ENCODE measurements around the gene LIMS1. TPM values are rescaled to one million over a fixed set of nuclear protein-coding genes. Genes with fewer than 3 reads are reported as not detected.
A peak's percentile ranks its signal among the peaks of the same experiment; 100 is the strongest.
"Not testable (repeated sequence)": the region's sequence is repeated elsewhere in the genome, so short reads cannot be mapped to it uniquely, and the experiment has no call there.

The LIMS1 gene
- total and polyA plus RNA-seq, 2 donors from 2014 or later = 14.4 to 65.1 TPM

GRCh38 chr2:108637304-108637669, 103.0 kb downstream of the LIMS1 start:
- Histone ChIP-seq H3K4me1 (ENCODE audit: control insufficient read depth in 2 of 3, insufficient read depth in 2 of 3, low read depth in 1 of 3, low read length in 3 of 3) (peaks cover 4 to 24% (median 6%) of the 10 kb centered on the region in 3 donors), H3K4me3 (ENCODE audit: low read length in 3 of 3) (no peak overlapping the region), H3K27ac (ENCODE audit: low read depth in 2 of 2, low read length in 2 of 2) (peak overlapping the region in 1 of 2 donors; percentile 32), H3K27me3 (ENCODE audit: control insufficient read depth, insufficient read depth, low read length) (no peaks in the 10 kb centered on the region), H3K9me3 (ENCODE audit: control insufficient read depth in 2 of 3, insufficient read depth in 1 of 3, low read length in 3 of 3) (no peaks in the 10 kb centered on the region), H3K36me3 (ENCODE audit: control insufficient read depth in 2 of 3, insufficient read depth in 3 of 3, low read length in 3 of 3) (no peaks in the 10 kb centered on the region), H3K9ac (ENCODE audit: low read length in 3 of 3) (no peak overlapping the region)
- no peak for TF ChIP-seq CTCF (IDR thresholded peaks at IDR 0.05; ENCODE audit: borderline replicate concordance, extremely low read depth, insufficient read depth)
- intact Hi-C loops (cut with DNase I) = no loop called here
- FAIRE-seq (no peak), DNase-seq (peak in 1 of 5 donors; percentile 57)

DNA sequence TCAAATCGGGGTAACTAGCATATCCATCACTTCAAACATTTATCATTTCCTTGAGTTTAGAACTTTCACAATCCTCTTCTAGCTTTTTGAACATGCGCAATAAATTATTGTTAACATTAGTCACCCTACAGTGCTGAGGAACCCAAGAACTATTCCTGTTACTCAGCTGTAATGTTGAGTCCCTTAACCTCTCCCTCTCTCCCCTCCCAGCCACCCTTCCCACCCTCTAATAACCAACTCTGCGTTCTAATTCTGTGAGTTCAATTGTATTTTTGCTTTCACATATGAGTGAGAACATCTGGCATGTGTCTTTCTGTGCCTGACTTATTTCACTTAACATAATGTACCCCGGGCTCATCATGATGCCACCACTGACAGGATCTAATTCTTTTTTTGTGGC, 106.5 kb downstream of the LIMS1 start:
- FAIRE-seq (no peak), DNase-seq (no peak)
- Histone ChIP-seq H3K4me1 (ENCODE audit: control insufficient read depth in 2 of 3, insufficient read depth in 2 of 3, low read depth in 1 of 3, low read length in 3 of 3) (peaks cover 0 to 15% (median 6%) of the 10 kb centered on the region in 3 donors), H3K9ac (ENCODE audit: low read length in 3 of 3) (no peak overlapping the region), H3K9me3 (ENCODE audit: control insufficient read depth in 2 of 3, insufficient read depth in 1 of 3, low read length in 3 of 3) (no peaks in the 10 kb centered on the region), H3K4me3 (ENCODE audit: low read length in 3 of 3) (no peak overlapping the region), H3K27ac (ENCODE audit: low read depth in 2 of 2, low read length in 2 of 2) (no peak overlapping the region), H3K36me3 (ENCODE audit: control insufficient read depth in 2 of 3, insufficient read depth in 3 of 3, low read length in 3 of 3) (no peaks in the 10 kb centered on the region), H3K27me3 (ENCODE audit: control insufficient read depth, insufficient read depth, low read length) (no peaks in the 10 kb centered on the region)
- intact Hi-C loops (cut with DNase I) = no loop called here
- no peak for TF ChIP-seq CTCF (IDR thresholded peaks at IDR 0.05; ENCODE audit: borderline replicate concordance, extremely low read depth, insufficient read depth)

GRCh38 chr2:108641756-108642155, 107.5 kb downstream of the LIMS1 start:
- intact Hi-C loops (cut with DNase I) = no loop called here
- H3K4me1 ChIP-seq (ENCODE audit: control insufficient read depth in 2 of 3, insufficient read depth in 2 of 3, low read depth in 1 of 3, low read length in 3 of 3) = peaks cover 0 to 9% (median 0%) of the 10 kb centered on the region in 3 donors
- no peaks in the 10 kb centered on the region for H3K36me3 ChIP-seq (ENCODE audit: control insufficient read depth in 2 of 3, insufficient read depth in 3 of 3, low read length in 3 of 3)
- H3K27ac ChIP-seq (ENCODE audit: low read depth in 2 of 2, low read length in 2 of 2) = no peak overlapping the region
- DNase-seq = no peak
- no peaks in the 10 kb centered on the region for H3K27me3 ChIP-seq (ENCODE audit: control insufficient read depth, insufficient read depth, low read length)
- H3K9ac ChIP-seq (ENCODE audit: low read length in 3 of 3) = no peak overlapping the region
- H3K9me3 ChIP-seq (ENCODE audit: control insufficient read depth in 2 of 3, insufficient read depth in 1 of 3, low read length in 3 of 3) = no peaks in the 10 kb centered on the region
- TF ChIP-seq CTCF (IDR thresholded peaks at IDR 0.05; ENCODE audit: borderline replicate concordance, extremely low read depth, insufficient read depth) = no peak
- FAIRE-seq = no peak
- no peak overlapping the region for H3K4me3 ChIP-seq (ENCODE audit: low read length in 3 of 3)

GRCh38 chr2:108643261-108643849, 109.1 kb downstream of the LIMS1 start:
- Histone ChIP-seq H3K36me3 (ENCODE audit: control insufficient read depth in 2 of 3, insufficient read depth in 3 of 3, low read length in 3 of 3) (no peaks in the 10 kb centered on the region), H3K27ac (ENCODE audit: low read depth in 2 of 2, low read length in 2 of 2) (no peak overlapping the region), H3K9ac (ENCODE audit: low read length in 3 of 3) (no peak overlapping the region), H3K4me3 (ENCODE audit: low read length in 3 of 3) (no peak overlapping the region), H3K4me1 (ENCODE audit: control insufficient read depth in 2 of 3, insufficient read depth in 2 of 3, low read depth in 1 of 3, low read length in 3 of 3) (peaks cover 0 to 5% (median 0%) of the 10 kb centered on the region in 3 donors), H3K27me3 (ENCODE audit: control insufficient read depth, insufficient read depth, low read length) (no peaks in the 10 kb centered on the region), H3K9me3 (ENCODE audit: control insufficient read depth in 2 of 3, insufficient read depth in 1 of 3, low read length in 3 of 3) (no peaks in the 10 kb centered on the region)
- FAIRE-seq = no peak
- TF ChIP-seq CTCF (IDR thresholded peaks at IDR 0.05; ENCODE audit: borderline replicate concordance, extremely low read depth, insufficient read depth) = no peak
- DNase-seq = peak in 1 of 5 donors; percentile 34
- intact Hi-C loops (cut with DNase I) = no loop called here

DNA sequence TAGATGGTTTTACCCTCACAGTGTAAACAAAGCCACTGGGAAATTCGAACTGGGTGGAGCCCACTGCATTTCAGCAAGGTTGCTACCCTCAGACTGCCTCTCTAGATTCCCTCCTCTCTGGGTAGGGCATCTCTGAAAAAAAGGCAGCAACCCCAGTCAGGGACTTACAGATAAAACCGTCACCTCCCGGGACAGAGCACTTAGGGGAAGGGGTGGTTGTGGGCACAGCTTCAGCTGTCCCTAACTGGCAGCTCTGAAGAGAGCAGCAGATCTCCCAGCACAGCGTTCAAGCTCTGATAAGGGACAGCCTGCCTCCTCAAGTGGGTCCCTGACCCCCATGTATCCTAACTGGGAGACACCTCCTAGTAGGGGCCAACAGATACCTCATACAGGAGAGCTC, 109.6 kb downstream of the LIMS1 start:
- H3K27me3 ChIP-seq (ENCODE audit: control insufficient read depth, insufficient read depth, low read length); intact Hi-C loops (cut with DNase I); FAIRE-seq; H3K9ac ChIP-seq (ENCODE audit: low read length in 3 of 3); H3K4me1 ChIP-seq (ENCODE audit: control insufficient read depth in 2 of 3, insufficient read depth in 2 of 3, low read depth in 1 of 3, low read length in 3 of 3); H3K27ac ChIP-seq (ENCODE audit: low read depth in 2 of 2, low read length in 2 of 2); H3K36me3 ChIP-seq (ENCODE audit: control insufficient read depth in 2 of 3, insufficient read depth in 3 of 3, low read length in 3 of 3); H3K4me3 ChIP-seq (ENCODE audit: low read length in 3 of 3); H3K9me3 ChIP-seq (ENCODE audit: control insufficient read depth in 2 of 3, insufficient read depth in 1 of 3, low read length in 3 of 3): not testable (repeated sequence)
- peak in 1 of 5 donors; percentile 39 for DNase-seq

Measured in kidney (tissue), 14 donors.